ENCODE data around the gene DGKE.

DGKE gene

GRCh38 chr17:56851008-56851407 lies 17.1 kb downstream of the DGKE start:
- no peak for DNase-seq

GRCh38 chr17:56861899-56862298 lies 27.9 kb downstream of the DGKE start:
- no peak for DNase-seq

- DNase-seq = no peak
Observed at GRCh38 chr17:56863974-56864373, 30.0 kb downstream of the DGKE start.

GRCh38 chr17:56866076-56866475 lies 32.1 kb downstream of the DGKE start:
- DNase-seq = no peak

- DNase-seq = no peak
Observed at GRCh38 chr17:56866496-56866895, 32.5 kb downstream of the DGKE start.

- no peak for DNase-seq
Observed at GRCh38 chr17:56867948-56868376, 34.0 kb downstream of the DGKE start.

- DNase-seq = no peak
Observed at GRCh38 chr17:56868716-56869115, 34.8 kb downstream of the DGKE start.

- no peak for DNase-seq
Observed at GRCh38 chr17:56870081-56870651, 36.2 kb downstream of the DGKE start.

GRCh38 chr17:56876766-56877179 lies 42.8 kb downstream of the DGKE start:
- no peak for DNase-seq

GRCh38 chr17:56879280-56879679 lies 45.3 kb downstream of the DGKE start:
- no peak for DNase-seq

GRCh38 chr17:56880133-56880532 lies 46.2 kb downstream of the DGKE start:
- no peak for DNase-seq

- no peak for DNase-seq
Observed at GRCh38 chr17:56880571-56880970, 46.6 kb downstream of the DGKE start.

- no peak for DNase-seq
Observed at GRCh38 chr17:56881685-56882295, 47.8 kb downstream of the DGKE start.

- DNase-seq = no peak
Observed at GRCh38 chr17:56883616-56884015, 49.7 kb downstream of the DGKE start.

GRCh38 chr17:56884483-56885311 lies 50.7 kb downstream of the DGKE start:
- DNase-seq = no peak

GRCh38 chr17:56885312-56885657 lies 51.3 kb downstream of the DGKE start:
- no peak for DNase-seq

- no peak for DNase-seq
Observed at GRCh38 chr17:56886288-56886731, 52.4 kb downstream of the DGKE start.

- DNase-seq = no peak
Observed at GRCh38 chr17:56887105-56887504, 53.2 kb downstream of the DGKE start.

GRCh38 chr17:56887552-56888467 lies 53.9 kb downstream of the DGKE start:
- no peak for DNase-seq

- no peak for DNase-seq
Observed at GRCh38 chr17:56890390-56890789, 56.4 kb downstream of the DGKE start.

- no peak for DNase-seq
Observed at GRCh38 chr17:56890906-56891674, 57.1 kb downstream of the DGKE start.

- DNase-seq = no peak
Observed at GRCh38 chr17:56891751-56892150, 57.8 kb downstream of the DGKE start.
